ENCODE results near the gene TSPAN9. TPM values are rescaled to one million over a fixed set of nuclear protein-coding genes. Genes with fewer than 3 reads are reported as not detected.

Gene TSPAN9
- total and polyA plus RNA-seq, 9 of the 15 experiments (the other 6 are each of a cell fraction or from before 2014, with no cell fraction given), result 0.23 to 2.1 (median 0.60) TPM; not detected in 2

GRCh38 chr12:3185260-3185870 is 108.2 kb downstream of the TSPAN9 start:
- Histone ChIP-seq H3K9ac (ENCODE audit: insufficient read depth in 1 of 2, low read depth in 2 of 2, low read length in 2 of 2) (no peak overlapping the region), H4K20me1 (replicated peaks; ENCODE audit: control insufficient read depth, insufficient read depth, low read length) (peaks cover 6% of the 10 kb centered on the region; the same call in 1 of the 2 replicates), H3K36me3 (ENCODE audit: control insufficient read depth, insufficient read depth, low read length) (no peaks in the 10 kb centered on the region), H3K4me1 (replicated peaks in 1 of 2; ENCODE audit: control insufficient read depth in 2 of 2, insufficient read depth in 2 of 2, low read length in 2 of 2) (no peaks in the 10 kb centered on the region), H3K27me3 (ENCODE audit: control insufficient read depth in 2 of 2, insufficient read depth in 2 of 2, low read length in 2 of 2) (peaks cover 0 to 24% of the 10 kb centered on the region in 2 experiments; a peak in 1 of 5 replicates), H3K4me2 (ENCODE audit: insufficient read depth, low read length) (no peak overlapping the region), H3K9me3 (replicated peaks; ENCODE audit: control insufficient read depth, insufficient read depth, low read depth, low read length) (no peaks in the 10 kb centered on the region), H3K79me2 (ENCODE audit: control insufficient read depth, insufficient read depth, low read length) (no peaks in the 10 kb centered on the region), H3K9me1 (ENCODE audit: control insufficient read depth, insufficient read depth, low read length) (no peaks in the 10 kb centered on the region), H2AFZ (ENCODE audit: low read depth, low read length) (no peak overlapping the region), H3K27ac (ENCODE audit: extremely low read depth, low read depth, low read length) (no peak overlapping the region), H3K4me3 (no peak overlapping the region)
- WGBS (ENCODE audit: insufficient coverage, low coverage, missing lambda C conversion rate), result 0% methylated on average over 6 of the region's 11 CpGs
- BruUV-seq (replicated peaks), result no TSS peak
- intact Hi-C loops (cut with micrococcal nuclease), result no loop called here
- TF ChIP-seq FOXK1 (CRISPR knock-in tag; IDR thresholded peaks at IDR 0.05; ENCODE audit: borderline replicate concordance) (no peak), ZSCAN29 (IDR thresholded peaks at IDR 0.05) (no peak), MEIS2 (IDR thresholded peaks at IDR 0.05; ENCODE audit: partially characterized antibody) (no peak), NFATC3 (IDR thresholded peaks at IDR 0.05) (no peak), FOXM1 (IDR thresholded peaks at IDR 0.05; ENCODE audit: low read depth) (no peak), FOXM1 (CRISPR knock-in tag; IDR thresholded peaks at IDR 0.05; ENCODE audit: low read depth) (no peak), ZKSCAN1 (IDR thresholded peaks at IDR 0.05; ENCODE audit: low read depth, low read length) (no peak), ZNF23 (CRISPR knock-in tag; IDR thresholded peaks at IDR 0.05) (no peak), ZNF444 (CRISPR knock-in tag; IDR thresholded peaks at IDR 0.05) (no peak), ZNF311 (CRISPR knock-in tag; IDR thresholded peaks at IDR 0.05) (no peak), FOXP1 (CRISPR knock-in tag; IDR thresholded peaks at IDR 0.05) (no peak), FOXJ3 (CRISPR knock-in tag; IDR thresholded peaks at IDR 0.05) (no peak), PHF8 (IDR thresholded peaks at IDR 0.05; ENCODE audit: borderline replicate concordance, low read length) (no peak), SRSF7 (optimal IDR thresholded peaks at IDR 0.05; ENCODE audit: low read depth, low read length) (no peak)
- TF ChIP-seq, protein P1, sequence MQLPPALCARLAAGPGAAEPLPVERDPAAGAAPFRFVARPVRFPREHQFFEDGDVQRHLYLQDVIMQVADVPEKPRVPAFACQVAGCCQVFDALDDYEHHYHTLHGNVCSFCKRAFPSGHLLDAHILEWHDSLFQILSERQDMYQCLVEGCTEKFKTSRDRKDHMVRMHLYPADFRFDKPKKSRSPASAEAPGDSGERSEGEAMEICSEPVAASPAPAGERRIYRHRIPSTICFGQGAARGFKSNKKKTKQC (CRISPR knock-in tag; IDR thresholded peaks at IDR 0.05), result no peak
- TF ChIP-seq, protein P2, sequence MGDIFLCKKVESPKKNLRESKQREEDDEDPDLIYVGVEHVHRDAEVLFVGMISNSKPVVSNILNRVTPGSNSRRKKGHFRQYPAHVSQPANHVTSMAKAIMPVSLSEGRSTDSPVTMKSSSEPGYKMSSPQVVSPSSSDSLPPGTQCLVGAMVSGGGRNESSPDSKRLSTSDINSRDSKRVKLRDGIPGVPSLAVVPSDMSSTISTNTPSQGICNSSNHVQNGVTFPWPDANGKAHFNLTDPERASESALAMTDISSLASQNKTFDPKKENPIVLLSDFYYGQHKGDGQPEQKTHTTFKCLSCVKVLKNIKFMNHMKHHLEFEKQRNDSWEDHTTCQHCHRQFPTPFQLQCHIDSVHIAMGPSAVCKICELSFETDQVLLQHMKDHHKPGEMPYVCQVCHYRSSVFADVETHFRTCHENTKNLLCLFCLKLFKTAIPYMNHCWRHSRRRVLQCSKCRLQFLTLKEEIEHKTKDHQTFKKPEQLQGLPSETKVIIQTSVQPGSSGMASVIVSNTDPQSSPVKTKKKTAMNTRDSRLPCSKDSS (IDR thresholded peaks at IDR 0.05; ENCODE audit: low read depth, partially characterized antibody), result no peak
- TF ChIP-seq, protein P3, sequence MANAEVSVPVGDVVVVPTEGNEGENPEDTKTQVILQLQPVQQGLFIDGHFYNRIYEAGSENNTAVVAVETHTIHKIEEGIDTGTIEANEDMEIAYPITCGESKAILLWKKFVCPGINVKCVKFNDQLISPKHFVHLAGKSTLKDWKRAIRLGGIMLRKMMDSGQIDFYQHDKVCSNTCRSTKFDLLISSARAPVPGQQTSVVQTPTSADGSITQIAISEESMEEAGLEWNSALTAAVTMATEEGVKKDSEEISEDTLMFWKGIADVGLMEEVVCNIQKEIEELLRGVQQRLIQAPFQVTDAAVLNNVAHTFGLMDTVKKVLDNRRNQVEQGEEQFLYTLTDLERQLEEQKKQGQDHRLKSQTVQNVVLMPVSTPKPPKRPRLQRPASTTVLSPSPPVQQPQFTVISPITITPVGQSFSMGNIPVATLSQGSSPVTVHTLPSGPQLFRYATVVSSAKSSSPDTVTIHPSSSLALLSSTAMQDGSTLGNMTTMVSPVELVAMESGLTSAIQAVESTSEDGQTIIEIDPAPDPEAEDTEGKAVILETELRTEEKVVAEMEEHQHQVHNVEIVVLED (CRISPR knock-in tag; IDR thresholded peaks at IDR 0.05), result no peak
- TF ChIP-seq, protein P4, sequence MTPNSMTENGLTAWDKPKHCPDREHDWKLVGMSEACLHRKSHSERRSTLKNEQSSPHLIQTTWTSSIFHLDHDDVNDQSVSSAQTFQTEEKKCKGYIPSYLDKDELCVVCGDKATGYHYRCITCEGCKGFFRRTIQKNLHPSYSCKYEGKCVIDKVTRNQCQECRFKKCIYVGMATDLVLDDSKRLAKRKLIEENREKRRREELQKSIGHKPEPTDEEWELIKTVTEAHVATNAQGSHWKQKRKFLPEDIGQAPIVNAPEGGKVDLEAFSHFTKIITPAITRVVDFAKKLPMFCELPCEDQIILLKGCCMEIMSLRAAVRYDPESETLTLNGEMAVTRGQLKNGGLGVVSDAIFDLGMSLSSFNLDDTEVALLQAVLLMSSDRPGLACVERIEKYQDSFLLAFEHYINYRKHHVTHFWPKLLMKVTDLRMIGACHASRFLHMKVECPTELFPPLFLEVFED (CRISPR knock-in tag; conservative IDR thresholded peaks at IDR 0.05), result no peak
- POLR2A ChIA-PET, result interaction anchor here (0.6 to 1.0 kb wide), 2 partner anchors 9 to 73 kb away, joined by 3 to 4 read pairs; no protein-coding TSS in a partner anchor
- no peak for FAIRE-seq
- DNase-seq (ENCODE audit: extremely low read depth in 1 of 4, low spot score in 3 of 4), result no peak
- in situ Hi-C loops (cut with MboI), result no loop called here
- no peak for ATAC-seq
- CTCF ChIA-PET (ENCODE audit: low intra/inter-chr PET ratio), result no interaction called here

All from K562 (cell line).